NCI-H1694 (cell line): Measurements from ENCODE around the gene DMRT1.
"Not testable (repeated sequence)": the region's sequence is repeated elsewhere in the genome, so short reads cannot be mapped to it uniquely, and the experiment has no call there.

ENCODE experiments used
- DNase-seq: peaks from one replicate; lab custom pipeline; 2025; lab: John Stamatoyannopoulos, UW

DMRT1 gene

GRCh38 chr9:860706-861105 is 19.2 kb downstream of the DMRT1 start:
- DNase-seq = no peak

DNA sequence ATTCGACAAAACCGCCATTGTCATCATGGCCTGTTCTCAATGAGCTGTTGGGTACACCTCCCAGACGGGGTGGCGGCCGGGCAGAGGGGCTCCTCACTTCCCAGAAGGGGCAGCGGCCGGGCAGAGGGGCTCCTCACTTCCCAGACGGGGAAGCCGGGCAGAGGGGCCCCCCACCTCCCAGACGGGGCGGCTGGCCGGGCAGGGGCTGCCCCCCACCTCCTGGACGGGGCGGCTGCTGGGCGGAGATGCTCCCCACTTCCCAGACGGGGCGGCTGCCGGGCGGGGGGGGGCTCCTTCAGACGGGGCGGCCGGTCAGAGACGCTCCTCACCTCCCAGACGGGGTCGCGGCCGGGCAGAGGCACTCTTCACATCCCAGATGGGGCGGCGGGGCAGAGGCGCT is 20.0 kb downstream of the DMRT1 start:
- not testable (repeated sequence) for DNase-seq

- no peak for DNase-seq
Measured at GRCh38 chr9:875119-875962, 33.8 kb downstream of the DMRT1 start.

DNA sequence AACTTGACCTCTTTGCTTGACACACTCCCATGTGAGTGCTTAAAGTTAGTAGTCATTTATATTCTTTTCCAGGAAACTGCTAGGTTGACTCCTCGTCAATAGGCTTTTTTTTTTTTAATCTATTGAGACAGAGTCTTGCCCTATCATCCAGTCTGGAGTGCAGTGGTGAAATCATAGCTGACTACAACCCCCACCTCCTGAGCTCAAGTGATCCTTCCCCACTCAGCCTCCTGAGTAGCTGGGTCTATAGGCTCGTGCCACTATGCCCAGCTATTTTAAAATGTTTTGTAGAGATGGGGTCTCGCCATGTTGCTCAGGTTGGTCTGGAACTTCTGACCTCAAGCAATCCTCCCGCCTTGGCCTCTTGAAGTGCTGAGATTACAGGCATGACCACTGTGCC is 34.9 kb downstream of the DMRT1 start:
- DNase-seq = no peak

DNA sequence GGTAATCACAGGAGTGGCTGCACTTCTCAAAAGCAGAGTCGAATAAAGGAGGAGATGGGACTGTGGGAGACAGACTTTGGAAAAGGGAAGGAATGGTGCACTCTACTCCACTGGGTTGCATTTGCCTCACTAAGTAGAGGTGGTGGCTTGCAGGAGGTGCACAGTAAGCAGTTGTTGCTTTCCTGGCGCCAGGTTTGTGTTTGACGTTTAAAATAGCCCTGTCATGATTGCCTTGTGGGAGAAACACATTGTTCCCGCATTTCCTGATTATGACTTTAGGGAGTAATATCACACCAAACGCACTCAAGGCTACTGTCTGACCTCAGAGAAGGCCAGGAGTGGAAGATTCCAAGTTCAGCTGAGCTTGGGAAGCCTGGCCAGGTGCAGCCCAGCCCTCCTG is 36.7 kb downstream of the DMRT1 start:
- no peak for DNase-seq

- no peak for DNase-seq
Measured at GRCh38 chr9:880725-881124, 39.2 kb downstream of the DMRT1 start.

DNA sequence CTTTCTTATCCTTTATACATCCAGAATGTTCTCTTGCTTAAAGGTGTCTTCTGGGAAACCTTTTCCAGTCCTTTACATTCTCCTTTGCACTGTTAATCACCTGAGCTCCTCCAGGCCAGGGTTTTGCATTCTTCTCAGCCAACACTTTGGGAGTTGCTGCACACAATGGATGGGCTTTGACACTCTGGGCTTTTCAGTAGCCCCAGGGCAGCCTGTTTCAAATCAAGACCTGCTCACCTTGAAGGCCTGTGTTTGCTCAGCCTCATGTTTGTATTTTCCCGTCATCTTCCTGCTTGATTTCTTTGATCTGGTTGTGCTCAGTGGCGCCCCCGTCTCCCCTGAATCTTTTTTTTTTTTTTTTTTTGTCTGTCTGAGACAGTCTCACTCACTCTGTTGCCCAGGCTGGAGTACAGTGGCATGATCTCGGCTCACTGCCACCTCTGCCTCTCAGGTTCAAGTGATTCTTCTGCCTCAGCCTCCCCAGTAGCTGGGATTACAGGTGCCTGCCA is 41.0 kb downstream of the DMRT1 start:
- DNase-seq = no peak

DNA sequence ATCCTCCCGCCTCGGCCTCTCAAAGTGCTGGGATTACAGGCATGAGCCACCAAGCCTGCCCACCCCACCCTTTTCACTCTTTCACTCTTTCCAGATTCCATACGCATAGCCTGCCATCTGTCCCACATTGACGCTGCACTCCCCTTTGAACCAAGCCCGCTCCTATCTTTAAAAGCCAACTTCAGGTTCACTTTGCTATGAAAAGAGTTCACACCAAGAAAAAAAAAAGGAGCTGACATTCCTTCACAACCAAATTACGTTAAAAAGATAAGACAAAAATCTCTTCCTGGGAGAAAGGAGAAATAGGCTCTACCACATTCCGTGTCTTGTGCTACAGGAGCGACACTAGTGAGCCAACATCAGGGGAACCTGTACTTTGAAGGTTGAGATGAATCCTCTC is 41.5 kb downstream of the DMRT1 start:
- DNase-seq = no peak

GRCh38 chr9:886886-887285 is 45.4 kb downstream of the DMRT1 start:
- DNase-seq = no peak

DNA sequence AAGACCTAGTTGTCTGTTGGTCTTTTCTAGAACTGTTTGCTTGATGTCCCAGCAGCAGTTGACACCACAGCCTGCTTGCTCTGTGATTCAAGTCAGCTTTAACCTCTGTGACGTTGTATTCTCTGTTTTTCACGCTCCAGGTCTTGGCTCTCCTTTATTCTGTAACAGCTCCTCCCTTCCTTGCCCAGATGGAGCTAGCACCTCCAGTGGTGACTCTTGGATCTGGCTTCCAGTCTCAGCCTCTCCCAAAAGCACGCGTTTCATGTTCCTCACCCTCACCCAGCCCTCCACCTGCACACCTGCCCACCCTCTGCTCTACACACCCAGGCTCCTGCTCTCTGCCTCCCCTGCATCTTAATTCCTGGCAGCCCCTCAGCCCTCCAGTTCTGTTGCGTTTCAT is 50.6 kb downstream of the DMRT1 start:
- DNase-seq = no peak

GRCh38 chr9:893115-893514 is 51.6 kb downstream of the DMRT1 start:
- no peak for DNase-seq

DNA sequence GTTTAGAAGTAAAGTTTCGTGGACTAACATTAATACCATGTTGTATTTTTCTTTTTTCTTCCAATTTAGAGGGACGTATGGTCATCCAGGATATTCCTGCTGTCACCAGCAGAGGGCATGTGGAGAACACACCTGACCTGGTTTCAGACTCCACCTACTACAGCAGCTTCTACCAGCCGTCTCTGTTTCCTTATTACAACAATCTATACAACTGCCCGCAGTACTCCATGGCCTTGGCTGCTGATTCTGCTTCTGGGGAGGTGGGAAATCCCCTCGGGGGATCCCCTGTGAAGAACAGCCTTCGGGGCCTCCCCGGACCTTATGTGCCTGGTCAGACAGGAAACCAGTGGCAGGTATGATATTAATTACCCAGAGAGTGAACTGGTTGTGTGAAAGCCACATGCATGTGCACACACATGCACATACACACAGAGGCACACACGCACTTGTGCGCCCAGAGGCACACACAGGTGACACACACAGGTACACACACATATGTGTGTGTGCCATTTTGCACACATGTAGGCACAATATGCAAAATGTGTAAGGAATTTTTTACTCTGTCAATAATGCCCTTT is 52.4 kb downstream of the DMRT1 start:
- DNase-seq = peak; percentile 72

- no peak for DNase-seq
Measured at GRCh38 chr9:899440-900184, 58.1 kb downstream of the DMRT1 start.

GRCh38 chr9:903886-904285 is 62.4 kb downstream of the DMRT1 start:
- no peak for DNase-seq

DNA sequence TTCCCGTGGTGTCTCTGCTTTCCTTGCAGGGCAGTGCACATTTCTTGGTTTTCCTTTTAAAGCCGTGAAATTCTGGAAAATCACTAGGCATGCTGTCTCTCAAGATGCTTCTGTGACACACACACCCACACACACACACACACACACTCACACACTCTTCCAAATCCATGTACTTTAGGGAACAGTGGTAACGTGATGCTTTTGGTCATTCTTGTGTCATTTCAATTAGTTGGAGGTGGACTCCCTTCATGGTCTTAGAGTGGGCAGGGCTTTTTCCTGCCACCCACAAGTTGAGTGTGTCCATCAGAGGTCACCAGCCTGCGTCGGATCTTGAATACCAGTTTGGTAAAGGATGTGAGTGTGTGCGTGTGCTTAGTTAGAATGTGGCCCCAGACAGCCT is 64.4 kb downstream of the DMRT1 start:
- DNase-seq = no peak

- no peak for DNase-seq
Measured at GRCh38 chr9:908536-909205, 67.2 kb downstream of the DMRT1 start.

DNA sequence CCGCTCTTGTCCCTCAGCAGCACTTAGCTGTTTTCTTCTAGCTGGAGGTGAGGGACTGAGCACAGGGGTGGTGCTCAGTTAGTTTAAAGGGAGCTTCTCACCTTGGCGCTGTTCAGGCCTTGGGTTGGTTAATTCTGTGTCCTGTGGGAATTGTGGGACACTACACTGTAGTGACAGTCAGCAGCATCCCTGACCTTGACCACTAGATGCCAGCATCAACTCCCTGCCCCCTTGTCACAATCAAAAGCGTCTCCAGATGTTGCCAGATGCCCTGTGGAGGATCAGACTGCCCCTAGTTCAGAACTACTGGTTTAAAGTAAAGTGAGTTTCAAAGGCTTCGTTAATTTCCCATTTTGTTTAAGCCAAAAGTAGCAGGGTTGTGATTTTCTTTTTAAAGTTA is 69.5 kb downstream of the DMRT1 start:
- no peak for DNase-seq

DNA sequence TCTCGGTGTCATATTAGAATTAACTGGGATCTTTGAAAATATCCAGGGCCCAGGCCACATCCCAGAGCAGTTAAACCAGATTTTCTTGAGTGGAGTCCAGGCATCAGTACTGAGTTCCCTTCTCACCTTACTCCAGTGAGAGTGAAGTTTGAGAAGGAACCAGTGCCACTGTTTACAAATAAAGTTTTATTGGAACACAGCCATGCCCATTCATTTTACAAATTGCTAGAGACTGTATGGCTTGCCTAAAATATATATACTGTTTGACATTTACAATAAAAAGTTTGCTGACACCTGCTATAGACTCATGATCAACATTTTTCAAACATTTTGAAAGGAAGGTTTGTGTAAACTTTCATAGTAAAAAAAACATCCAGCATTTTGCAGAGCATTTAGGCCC is 71.3 kb downstream of the DMRT1 start:
- no peak for DNase-seq

DNA sequence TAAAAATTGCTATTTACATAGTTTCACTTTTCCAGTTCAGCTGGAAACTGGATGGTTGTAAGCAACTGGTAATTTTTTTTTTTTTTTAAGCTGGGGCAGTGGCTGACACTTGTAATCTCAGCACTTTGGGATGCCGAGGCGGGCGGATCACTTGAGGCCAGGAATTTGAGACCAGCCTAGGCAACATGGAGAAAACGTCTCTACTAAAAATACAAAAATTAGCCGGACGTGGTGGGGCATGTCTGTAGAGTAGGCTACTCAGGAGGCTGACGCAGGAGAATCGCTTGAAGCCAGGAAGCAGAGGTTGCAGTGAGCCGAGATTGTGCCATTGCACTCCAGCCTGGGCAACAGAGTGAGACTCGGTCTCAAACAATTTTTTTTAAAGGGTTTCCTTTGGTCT is 72.0 kb downstream of the DMRT1 start:
- not testable (repeated sequence) for DNase-seq

- no peak for DNase-seq
Measured at GRCh38 chr9:917730-918129, 76.2 kb downstream of the DMRT1 start.

GRCh38 chr9:920927-921326 is 79.4 kb downstream of the DMRT1 start:
- no peak for DNase-seq

GRCh38 chr9:922171-922570 is 80.7 kb downstream of the DMRT1 start:
- peak; percentile 11 for DNase-seq
